OCI-LY1 (cell line): Measurements from ENCODE around the gene ADAMTSL3.

Source experiments
- H2AFZ ChIP-seq: fragments of 200-600 bp; sonication (generic), shearing (Covaris generic); 2 replicates; pipeline ENCODE4 v1.6.0; 2014; ENCODE audit warnings: antibody characterized with exemption, mild to moderate bottlenecking, low read length
- H3F3A ChIP-seq: fragments of 200-600 bp; sonication (generic), shearing (Covaris generic); 2 replicates; pipeline ENCODE4 v1.6.0; 2014; ENCODE audit warnings: mild to moderate bottlenecking, antibody characterized with exemption, low read length, moderate library complexity; ENCODE audit not compliant: insufficient read depth
- H3K27ac ChIP-seq: fragments of 200-600 bp; sonication (generic); 2 replicates; pipeline ENCODE4 v1.5.1; 2014; ENCODE audit warnings: low read length, mixed run types, mild to moderate bottlenecking, low read depth; ENCODE audit not compliant: poor library complexity, severe bottlenecking
- H3K27me3 ChIP-seq: fragments of 200-600 bp; sonication (generic); 2 replicates; pipeline ENCODE4 v1.6.0; 2014; ENCODE audit warnings: antibody characterized with exemption, mild to moderate bottlenecking, low read length, moderate library complexity; ENCODE audit not compliant: insufficient read depth
- H3K36me3 ChIP-seq: fragments of 200-600 bp; sonication (generic); 2 replicates; pipeline ENCODE4 v1.6.1; 2014; ENCODE audit warnings: mild to moderate bottlenecking, antibody characterized with exemption, low read length, moderate library complexity, mixed read lengths; ENCODE audit not compliant: insufficient read depth
- H3K4me1 ChIP-seq: fragments of 200-600 bp; sonication (generic); 2 replicates; pipeline ENCODE4 v1.5.1; 2014; ENCODE audit warnings: mild to moderate bottlenecking, low read length, moderate library complexity; ENCODE audit not compliant: insufficient read depth, severe bottlenecking
- H3K4me2 ChIP-seq: fragments of 200-600 bp; sonication (generic), shearing (Covaris generic); 2 replicates; pipeline ENCODE4 v1.6.1; 2014; ENCODE audit warnings: low read length
- H3K4me3 ChIP-seq: fragments of 200-600 bp; sonication (generic); 2 replicates; pipeline ENCODE4 v1.5.1; 2014; ENCODE audit warnings: low read length, low read depth, mild to moderate bottlenecking, mixed read lengths; ENCODE audit not compliant: poor library complexity, severe bottlenecking
- H3K79me2 ChIP-seq: fragments of 200-600 bp; shearing (Covaris generic); 2 replicates; pipeline ENCODE4 v1.6.1; 2016; ENCODE audit warnings: mixed run types, low read length, mixed read lengths; ENCODE audit not compliant: insufficient read depth
- H3K9ac ChIP-seq: fragments of 200-600 bp; sonication (generic), shearing (Covaris generic); 2 replicates; pipeline ENCODE4 v1.6.1; 2014; ENCODE audit warnings: mild to moderate bottlenecking, low read length, mixed read lengths
- H3K9me2 ChIP-seq: fragments of 200-600 bp; sonication (generic), shearing (Covaris generic); 2 replicates; pipeline ENCODE4 v1.6.1; 2014; ENCODE audit warnings: low read depth, mild to moderate bottlenecking, low read length, mixed read lengths
- H3K9me3 ChIP-seq: fragments of 200-600 bp; shearing (Covaris generic); 2 replicates; pipeline ENCODE4 v1.6.1; 2014; ENCODE audit warnings: low read length, mixed read lengths
- H4K20me1 ChIP-seq: fragments of 200-600 bp; sonication (generic), shearing (Covaris generic); 2 replicates; pipeline ENCODE4 v1.6.0; 2016; ENCODE audit warnings: mild to moderate bottlenecking, low read length; ENCODE audit not compliant: insufficient read depth
- EZH2 ChIP-seq: fragments of 200-600 bp; sonication (generic), shearing (Covaris generic); IDR thresholded peaks from 2 replicates; pipeline ENCODE4 v1.8.0; 2017; ENCODE audit warnings: borderline replicate concordance, mixed run types, mild to moderate bottlenecking, antibody characterized with exemption, low read length, moderate library complexity, mixed read lengths
- TF ChIP-seq, protein P1 (sequence below): fragments of 200-600 bp; sonication (generic), shearing (Covaris generic); IDR thresholded peaks from 2 replicates; pipeline ENCODE4 v1.5.1; 2017; ENCODE audit warnings: mild to moderate bottlenecking, antibody characterized with exemption, low read length, moderate library complexity, mixed read lengths

The ADAMTSL3 gene

DNA sequence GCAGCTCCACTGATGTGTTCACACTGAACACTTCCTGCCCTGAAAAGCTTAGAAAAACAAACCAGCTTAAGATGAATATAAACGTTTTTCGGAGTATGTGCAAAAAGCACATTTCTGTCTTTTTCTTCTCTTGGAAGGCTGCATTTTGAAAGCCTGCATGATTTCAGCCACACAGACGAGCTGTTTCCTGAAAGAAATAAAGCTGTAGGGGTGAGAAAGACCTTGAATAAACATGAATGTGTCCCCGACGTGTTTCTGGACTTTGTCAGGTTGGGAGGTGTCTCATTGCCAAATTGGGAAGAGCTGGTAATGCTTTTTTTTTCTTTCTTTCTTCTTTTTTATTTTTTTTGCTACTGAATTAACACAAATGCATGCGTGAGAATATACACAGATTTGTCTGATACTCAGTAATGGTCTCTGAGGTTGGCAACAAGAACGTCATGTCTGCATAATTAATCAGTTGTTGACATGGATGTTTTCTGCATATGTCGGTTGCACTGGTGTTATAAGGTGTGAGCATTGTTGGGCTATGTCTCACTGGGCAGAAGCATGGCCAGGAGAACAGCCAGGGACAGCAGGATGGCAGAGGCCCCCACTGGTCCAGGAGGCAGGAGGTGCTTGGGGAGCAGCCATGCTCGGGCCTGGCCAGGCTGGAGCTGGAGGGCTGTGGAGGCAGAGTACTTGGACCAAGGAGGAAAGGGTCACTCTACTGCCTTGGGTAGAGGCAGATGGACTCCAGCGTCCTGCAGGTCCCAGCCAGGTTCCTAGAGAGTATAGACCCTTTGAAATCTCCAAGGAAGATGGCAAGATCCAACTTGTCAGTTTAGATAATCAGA, 39.0 kb downstream of the ADAMTSL3 start:
- H3K4me1 ChIP-seq, result no peaks in the 10 kb centered on the region
- no peak overlapping the region for H3K4me3 ChIP-seq
- no peaks in the 10 kb centered on the region for H3K36me3 ChIP-seq
- no peaks in the 10 kb centered on the region for H3K27me3 ChIP-seq
- no peaks in the 10 kb centered on the region for H3K79me2 ChIP-seq
- H3K9me2 ChIP-seq, result no peaks in the 10 kb centered on the region
- no peaks in the 10 kb centered on the region for H3K9me3 ChIP-seq
- H4K20me1 ChIP-seq, result no peaks in the 10 kb centered on the region
- H2AFZ ChIP-seq, result no peak overlapping the region
- TF ChIP-seq EZH2, result no peak
- TF ChIP-seq, protein P1, sequence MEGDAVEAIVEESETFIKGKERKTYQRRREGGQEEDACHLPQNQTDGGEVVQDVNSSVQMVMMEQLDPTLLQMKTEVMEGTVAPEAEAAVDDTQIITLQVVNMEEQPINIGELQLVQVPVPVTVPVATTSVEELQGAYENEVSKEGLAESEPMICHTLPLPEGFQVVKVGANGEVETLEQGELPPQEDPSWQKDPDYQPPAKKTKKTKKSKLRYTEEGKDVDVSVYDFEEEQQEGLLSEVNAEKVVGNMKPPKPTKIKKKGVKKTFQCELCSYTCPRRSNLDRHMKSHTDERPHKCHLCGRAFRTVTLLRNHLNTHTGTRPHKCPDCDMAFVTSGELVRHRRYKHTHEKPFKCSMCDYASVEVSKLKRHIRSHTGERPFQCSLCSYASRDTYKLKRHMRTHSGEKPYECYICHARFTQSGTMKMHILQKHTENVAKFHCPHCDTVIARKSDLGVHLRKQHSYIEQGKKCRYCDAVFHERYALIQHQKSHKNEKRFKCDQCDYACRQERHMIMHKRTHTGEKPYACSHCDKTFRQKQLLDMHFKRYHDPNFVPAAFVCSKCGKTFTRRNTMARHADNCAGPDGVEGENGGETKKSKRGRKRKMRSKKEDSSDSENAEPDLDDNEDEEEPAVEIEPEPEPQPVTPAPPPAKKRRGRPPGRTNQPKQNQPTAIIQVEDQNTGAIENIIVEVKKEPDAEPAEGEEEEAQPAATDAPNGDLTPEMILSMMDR, result no peak
- no peak overlapping the region for H3K4me2 ChIP-seq
- H3F3A ChIP-seq, result no peaks in the 10 kb centered on the region
- no peak overlapping the region for H3K27ac ChIP-seq
- no peak overlapping the region for H3K9ac ChIP-seq

DNA sequence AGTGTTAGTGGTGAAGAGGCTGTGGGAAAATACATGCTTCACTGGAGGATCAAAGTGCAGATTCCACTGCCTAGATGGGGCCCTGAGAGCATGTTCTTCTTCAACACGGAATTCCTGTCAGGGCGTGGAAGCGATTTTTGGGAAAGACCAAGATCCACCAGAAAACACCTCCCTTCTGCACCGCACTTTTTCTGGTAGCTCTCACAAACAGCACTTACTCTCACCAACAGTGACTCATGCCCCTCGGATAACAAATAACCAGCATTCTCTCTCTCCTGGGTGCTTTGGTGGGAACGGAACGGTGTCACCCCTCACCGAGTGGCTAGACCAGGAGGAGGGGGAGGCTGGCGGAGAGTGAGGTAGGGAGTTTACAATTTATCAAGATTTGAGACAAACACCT, 40.1 kb downstream of the ADAMTSL3 start:
- H3K27me3 ChIP-seq, result no peaks in the 10 kb centered on the region
- TF ChIP-seq EZH2, result no peak
- TF ChIP-seq, protein P1, result no peak
- H3K36me3 ChIP-seq, result no peaks in the 10 kb centered on the region
- H3K9ac ChIP-seq, result no peak overlapping the region
- no peaks in the 10 kb centered on the region for H3K9me3 ChIP-seq
- H3K4me1 ChIP-seq, result no peaks in the 10 kb centered on the region
- H3K27ac ChIP-seq, result no peak overlapping the region
- no peaks in the 10 kb centered on the region for H3K79me2 ChIP-seq
- H3F3A ChIP-seq, result no peaks in the 10 kb centered on the region
- H4K20me1 ChIP-seq, result no peaks in the 10 kb centered on the region
- H2AFZ ChIP-seq, result no peak overlapping the region
- H3K4me3 ChIP-seq, result no peak overlapping the region
- no peak overlapping the region for H3K4me2 ChIP-seq
- no peaks in the 10 kb centered on the region for H3K9me2 ChIP-seq

DNA sequence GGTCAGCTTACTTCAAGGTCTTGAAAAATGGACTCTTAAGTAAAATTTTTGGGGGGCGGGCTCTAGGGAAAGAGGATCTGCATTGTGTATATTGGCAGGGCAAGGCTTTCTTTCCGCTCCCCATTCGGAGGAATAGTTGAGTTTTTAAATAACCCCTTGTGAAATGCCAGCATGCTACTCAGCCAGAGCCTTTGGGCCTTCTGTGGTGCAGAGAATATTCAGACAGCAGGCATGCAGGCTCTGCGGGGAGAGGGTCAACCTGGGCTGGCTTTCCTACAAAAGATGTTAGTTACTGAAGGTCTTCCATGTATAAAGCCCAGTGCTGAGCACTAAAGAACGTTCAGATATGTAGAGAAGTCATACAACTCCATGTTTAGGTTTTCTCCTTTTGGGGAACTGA, 40.6 kb downstream of the ADAMTSL3 start:
- no peaks in the 10 kb centered on the region for H3K4me1 ChIP-seq
- H3K9me3 ChIP-seq, result no peaks in the 10 kb centered on the region
- no peaks in the 10 kb centered on the region for H3K79me2 ChIP-seq
- no peaks in the 10 kb centered on the region for H3K27me3 ChIP-seq
- no peak overlapping the region for H3K4me2 ChIP-seq
- H3F3A ChIP-seq, result no peaks in the 10 kb centered on the region
- no peak overlapping the region for H3K9ac ChIP-seq
- no peaks in the 10 kb centered on the region for H4K20me1 ChIP-seq
- H3K27ac ChIP-seq, result no peak overlapping the region
- H3K9me2 ChIP-seq, result no peaks in the 10 kb centered on the region
- no peak overlapping the region for H2AFZ ChIP-seq
- no peak for TF ChIP-seq EZH2
- TF ChIP-seq, protein P1, result no peak
- H3K4me3 ChIP-seq, result no peak overlapping the region
- H3K36me3 ChIP-seq, result no peaks in the 10 kb centered on the region
